Thymus (tissue), 11 donors: Measurements from ENCODE around the gene ELAPOR1. TPM values are rescaled to one million over a fixed set of nuclear protein-coding genes. Genes with fewer than 3 reads are reported as not detected.

ENCODE experiments used
- DNase-seq, 9 donors: peaks; one replicate each; pipeline ENCODE4 v3.0.0-alpha.2; 2013; ENCODE audit warnings: low spot score in 9 of 9, low read depth in 6 of 9, missing footprints in 1 of 9
- H3K27ac ChIP-seq, 2 donors: one replicate each; pipeline ENCODE4 v1.5.1; 2013; ENCODE audit warnings: control low read depth in 1 of 2, low read depth in 1 of 2, low read length in 1 of 2, mild to moderate bottlenecking in 1 of 2, moderate library complexity in 1 of 2
- H3K27me3 ChIP-seq, 2 donors: one replicate each; pipeline ENCODE4 v1.5.1; 2013; ENCODE audit warnings: low read length in 1 of 2; ENCODE audit not compliant: control insufficient read depth in 2 of 2, insufficient read depth in 1 of 2
- H3K36me3 ChIP-seq, 2 donors: one replicate each; pipeline ENCODE4 v1.5.1; 2013; ENCODE audit warnings: low read length in 1 of 2, mild to moderate bottlenecking in 1 of 2, moderate library complexity in 1 of 2; ENCODE audit not compliant: control insufficient read depth in 2 of 2, insufficient read depth in 2 of 2
- H3K4me1 ChIP-seq, 2 donors: one replicate each; pipeline ENCODE4 v1.5.1; 2013; ENCODE audit warnings: low read length in 2 of 2; ENCODE audit not compliant: control insufficient read depth in 2 of 2, insufficient read depth in 2 of 2
- H3K4me3 ChIP-seq, 2 donors: one replicate each; pipeline ENCODE4 v1.5.1; 2013; ENCODE audit warnings: low read length in 2 of 2, control low read depth in 1 of 2, mild to moderate bottlenecking in 1 of 2
- H3K9me3 ChIP-seq, 2 donors: one replicate each; pipeline ENCODE4 v1.5.1; 2013; ENCODE audit warnings: low read length in 1 of 2, mild to moderate bottlenecking in 1 of 2; ENCODE audit not compliant: control insufficient read depth in 2 of 2, insufficient read depth in 1 of 2
- WGBS: extraction: QIAGEN DNeasy Blood & Tissue Kit; methylation state at CpG from one replicate; pipeline ENCODE4 v1.1.7; 2013; 5-methylcytosine and 5-hydroxymethylcytosine counted together
- polyA plus RNA-seq: library from polyadenylated mRNA; stranded (reverse); fragments of 200-250 nt; gene quantifications from one replicate; pipeline ENCODE4 v1.2.3, GENCODE V29; 2013
- total RNA-seq: library from RNA; stranded (reverse); fragments of 120-200 nt; gene quantifications from one replicate; pipeline ENCODE4 v1.2.4, GENCODE V29; 2013
- donor health status: healthy.

Gene ELAPOR1
- total and polyA plus RNA-seq, 2 donors = 1.2 to 1.3 TPM

DNA sequence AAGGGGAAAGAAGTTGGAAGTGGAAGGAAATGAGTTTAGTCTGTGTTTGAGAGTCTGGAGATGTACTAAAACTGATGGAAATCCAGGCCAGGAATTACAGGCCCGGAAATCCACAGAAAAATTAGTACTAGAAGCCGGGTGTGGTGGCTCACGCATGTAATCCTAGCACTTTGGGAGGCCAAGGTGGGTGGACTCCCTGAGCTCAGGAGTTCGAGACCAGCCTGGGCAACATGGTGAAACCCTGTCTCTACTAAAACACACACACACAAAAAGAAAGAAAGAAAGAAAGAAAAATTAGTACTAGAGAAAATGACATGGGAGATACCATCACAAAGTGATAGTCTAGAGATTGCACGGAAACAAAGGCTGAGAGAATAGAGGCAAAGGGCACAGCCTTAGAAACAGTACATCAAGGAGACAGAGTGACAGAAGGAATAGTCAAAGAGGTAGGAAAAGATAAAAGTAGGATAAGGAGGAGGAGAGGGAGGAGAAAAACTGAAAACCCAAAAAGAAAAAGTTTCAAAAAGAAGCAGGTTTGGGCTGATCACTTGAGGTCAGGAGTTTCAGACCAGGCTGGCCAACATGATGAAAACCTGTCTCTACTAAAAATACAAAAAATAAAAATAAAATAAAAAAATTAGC, 33.4 kb upstream of the ELAPOR1 start:
- no peak overlapping the region for H3K27ac ChIP-seq
- H3K36me3 ChIP-seq = no peaks in the 10 kb centered on the region
- no peaks in the 10 kb centered on the region for H3K9me3 ChIP-seq
- no peak for DNase-seq
- 98% methylated on average over 5 of the region's 5 CpGs for WGBS
- no peak overlapping the region for H3K4me3 ChIP-seq
- no peaks in the 10 kb centered on the region for H3K27me3 ChIP-seq
- no peaks in the 10 kb centered on the region for H3K4me1 ChIP-seq

GRCh38 chr1:109083501-109083900, 30.4 kb upstream of the ELAPOR1 start:
- no peaks in the 10 kb centered on the region for H3K4me1 ChIP-seq

DNA sequence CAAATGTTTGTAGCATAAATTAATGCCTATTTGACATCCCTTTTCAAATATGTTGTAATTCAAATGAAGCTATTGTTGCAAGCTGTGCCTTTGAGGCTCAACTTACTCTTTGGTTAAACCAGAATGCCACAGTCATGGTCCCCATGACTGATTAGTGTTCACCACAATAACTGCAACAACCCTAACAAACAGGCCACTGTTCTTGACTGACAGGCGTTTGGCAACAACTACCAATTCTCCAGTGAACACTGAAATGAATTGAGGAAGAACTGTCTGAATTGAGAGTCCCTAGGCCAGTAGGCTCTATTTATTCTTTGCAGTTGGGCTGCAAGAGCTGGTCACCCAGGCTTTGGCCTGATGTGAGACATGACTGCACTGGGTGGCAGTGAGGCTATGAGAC, 30.0 kb upstream of the ELAPOR1 start:
- Histone ChIP-seq H3K27me3 (no peaks in the 10 kb centered on the region), H3K4me1 (no peaks in the 10 kb centered on the region), H3K9me3 (no peaks in the 10 kb centered on the region), H3K36me3 (no peaks in the 10 kb centered on the region), H3K27ac (no peak overlapping the region), H3K4me3 (no peak overlapping the region)
- DNase-seq = no peak
- 95% methylated on average over 1 of the region's 1 CpG for WGBS

More at GRCh38 chr1:109083501-109083900, 30.4 kb upstream of the ELAPOR1 start:
- WGBS = 95% methylated on average over 3 of the region's 3 CpGs
- no peaks in the 10 kb centered on the region for H3K9me3 ChIP-seq
- H3K27me3 ChIP-seq = no peaks in the 10 kb centered on the region
- no peaks in the 10 kb centered on the region for H3K36me3 ChIP-seq
- DNase-seq = no peak
- no peak overlapping the region for H3K4me3 ChIP-seq
- H3K27ac ChIP-seq = no peak overlapping the region

DNA sequence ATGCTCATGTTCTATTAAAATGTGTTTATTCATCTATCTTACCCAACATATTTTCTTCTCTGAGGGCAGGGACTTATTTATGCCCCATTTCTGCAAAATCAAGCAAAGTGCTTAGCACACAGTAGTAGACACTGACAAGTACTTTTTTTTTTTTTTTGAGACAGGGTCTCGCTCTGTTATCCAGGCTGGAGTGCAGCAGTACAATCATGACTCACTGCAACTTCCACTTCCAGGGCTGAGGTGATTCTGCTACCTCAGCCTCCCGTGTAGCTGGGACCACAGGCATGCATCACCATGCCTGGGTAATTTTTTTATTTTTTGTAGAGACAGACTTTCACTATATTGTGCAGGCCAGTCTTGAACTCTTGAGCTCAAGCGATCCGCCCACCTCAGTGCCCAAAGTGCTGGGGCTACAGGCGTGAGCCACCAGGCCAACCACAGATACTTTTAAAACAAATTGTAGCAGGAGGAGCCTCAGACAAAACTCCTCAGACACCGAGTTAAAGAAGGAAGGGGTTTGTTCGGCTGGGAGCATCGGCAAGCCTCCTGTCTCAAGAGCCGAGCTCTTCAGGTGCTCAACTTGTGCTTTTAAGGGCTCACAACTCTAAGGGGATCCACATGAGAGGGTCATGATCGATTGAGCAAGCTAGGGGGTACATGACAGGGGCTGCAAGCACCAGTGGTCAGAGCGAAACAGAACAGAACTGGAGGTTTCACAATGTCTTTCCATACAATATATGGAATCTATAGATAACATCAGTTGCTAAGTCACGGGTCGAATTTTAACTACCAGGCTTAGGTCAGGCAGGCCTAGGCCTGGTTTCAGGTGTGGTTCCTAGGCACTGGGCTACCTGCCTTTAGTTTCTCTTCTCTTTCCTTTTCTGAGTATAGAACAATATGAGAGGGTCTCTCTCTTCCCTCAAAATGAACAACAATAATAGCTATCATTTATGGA, 29.1 kb upstream of the ELAPOR1 start:
- WGBS = 94% methylated on average over 13 of the region's 13 CpGs
- Histone ChIP-seq H3K36me3 (no peaks in the 10 kb centered on the region), H3K27ac (no peak overlapping the region), H3K4me1 (peaks cover 0 to under 1% of the 10 kb centered on the region in 2 donors), H3K4me3 (no peak overlapping the region), H3K27me3 (no peaks in the 10 kb centered on the region), H3K9me3 (no peaks in the 10 kb centered on the region)
- DNase-seq = no peak

DNA sequence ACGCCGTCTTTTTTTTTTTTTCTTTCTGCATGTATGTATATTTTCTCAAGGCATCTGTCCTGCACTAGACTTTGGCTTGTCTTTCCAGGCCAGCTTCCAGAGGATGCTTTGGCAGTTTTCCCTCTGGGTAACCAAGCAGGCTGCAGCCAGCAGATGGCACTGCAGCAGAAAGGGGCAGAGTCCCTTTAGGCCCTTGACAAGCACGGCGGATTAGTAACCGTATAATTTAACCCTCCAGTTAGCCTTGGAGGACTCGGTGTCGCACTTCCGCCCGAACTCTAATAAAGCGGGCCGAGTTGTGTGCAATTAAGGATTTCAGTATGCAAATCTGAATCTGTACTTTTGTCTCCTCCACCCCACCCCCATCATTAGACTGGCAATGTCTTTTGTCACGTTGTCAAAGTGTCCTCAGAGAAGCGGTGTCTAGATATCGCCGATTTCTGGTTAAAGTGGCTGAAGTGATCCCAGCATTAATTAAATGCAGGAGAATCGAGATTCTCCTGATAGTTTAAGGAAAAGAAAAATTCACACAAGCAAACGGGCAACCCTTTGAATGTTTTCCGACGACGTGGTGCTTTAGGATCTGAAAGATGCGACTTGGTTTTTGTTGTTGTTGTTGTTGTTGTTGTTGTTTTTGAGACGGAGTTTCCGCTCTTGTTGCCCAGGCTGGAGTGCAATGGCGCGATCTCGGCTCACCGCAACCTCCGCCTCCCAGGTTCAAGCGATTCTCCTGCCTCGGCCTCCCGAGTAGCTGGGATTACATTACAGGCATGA, 24.5 kb upstream of the ELAPOR1 start:
- no peaks in the 10 kb centered on the region for H3K9me3 ChIP-seq
- H3K4me3 ChIP-seq = peak overlapping the region; percentile 79 to 98
- WGBS = 74% methylated on average over 31 of the region's 31 CpGs
- H3K36me3 ChIP-seq = peaks cover 10 to 13% of the 10 kb centered on the region in 2 donors
- DNase-seq = peak in 3 of 9 donors; percentile 21 to 69 (median 39)
- peak overlapping the region; percentile 98 for H3K27ac ChIP-seq
- peaks cover 13 to 14% of the 10 kb centered on the region in 2 donors for H3K4me1 ChIP-seq
- no peaks in the 10 kb centered on the region for H3K27me3 ChIP-seq

DNA sequence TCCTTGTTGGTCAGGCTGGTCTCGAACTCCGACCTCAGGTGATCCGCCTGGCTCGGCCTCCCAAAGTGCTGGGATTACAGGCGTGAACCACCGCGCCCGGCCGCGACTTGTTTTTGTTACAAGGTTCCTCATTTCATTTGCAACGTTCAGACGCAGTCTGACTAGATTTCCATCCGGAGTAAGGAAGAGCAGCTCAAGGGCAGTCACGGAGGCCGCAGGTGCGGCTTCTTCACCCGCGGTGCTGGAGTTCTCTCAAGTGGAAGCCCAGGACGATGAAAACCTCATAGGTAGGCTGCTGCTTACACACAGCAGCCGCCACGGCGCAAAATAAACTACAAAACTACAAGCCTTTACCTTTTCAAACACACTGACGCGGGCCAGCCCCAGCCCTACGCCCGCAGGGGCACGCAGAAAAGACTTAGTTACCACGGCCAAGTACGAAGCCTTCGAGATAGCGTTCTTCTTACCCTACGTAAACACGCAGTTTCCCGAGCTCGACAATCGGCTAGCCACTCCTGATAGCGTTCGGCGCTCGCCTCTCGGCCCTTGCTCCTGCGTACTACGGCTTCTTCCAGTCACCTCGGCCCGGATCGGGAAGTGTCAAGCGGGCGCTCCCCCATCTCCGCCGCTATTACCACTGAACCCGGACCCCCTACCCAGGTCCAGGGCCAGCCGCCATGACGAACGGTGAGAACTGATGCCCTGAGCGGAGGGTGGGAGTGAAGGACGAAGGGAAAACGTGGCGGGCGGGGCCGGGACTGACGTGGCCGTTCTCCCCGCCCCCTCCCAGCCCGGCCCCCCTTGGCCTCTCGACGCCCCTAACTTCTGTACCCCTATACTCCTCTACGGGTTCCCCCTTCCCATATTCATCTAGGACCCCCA, 23.5 kb upstream of the ELAPOR1 start, which contains the start of gene TMEM167B:
TMEM167B (plus strand) TSS at position 569 of the 882 bp plus-strand sequence; CDS start at position 678, 109 bp downstream.
- peak within 1 kb of the TSS; percentile 79 to 98 for H3K4me3 ChIP-seq
- H3K9me3 ChIP-seq = no peaks in the 10 kb centered on the region
- peaks cover 13 to 14% of the 10 kb centered on the region in 2 donors for H3K4me1 ChIP-seq
- no peaks in the 10 kb centered on the region for H3K27me3 ChIP-seq
- H3K27ac ChIP-seq = peak within 1 kb of the TSS; percentile 98
- WGBS = 2% methylated on average over 67 of the region's 67 CpGs
- peaks cover 15 to 20% of the 10 kb centered on the region in 2 donors for H3K36me3 ChIP-seq
- peak; percentile 80 to 96 (median 90) for DNase-seq

DNA sequence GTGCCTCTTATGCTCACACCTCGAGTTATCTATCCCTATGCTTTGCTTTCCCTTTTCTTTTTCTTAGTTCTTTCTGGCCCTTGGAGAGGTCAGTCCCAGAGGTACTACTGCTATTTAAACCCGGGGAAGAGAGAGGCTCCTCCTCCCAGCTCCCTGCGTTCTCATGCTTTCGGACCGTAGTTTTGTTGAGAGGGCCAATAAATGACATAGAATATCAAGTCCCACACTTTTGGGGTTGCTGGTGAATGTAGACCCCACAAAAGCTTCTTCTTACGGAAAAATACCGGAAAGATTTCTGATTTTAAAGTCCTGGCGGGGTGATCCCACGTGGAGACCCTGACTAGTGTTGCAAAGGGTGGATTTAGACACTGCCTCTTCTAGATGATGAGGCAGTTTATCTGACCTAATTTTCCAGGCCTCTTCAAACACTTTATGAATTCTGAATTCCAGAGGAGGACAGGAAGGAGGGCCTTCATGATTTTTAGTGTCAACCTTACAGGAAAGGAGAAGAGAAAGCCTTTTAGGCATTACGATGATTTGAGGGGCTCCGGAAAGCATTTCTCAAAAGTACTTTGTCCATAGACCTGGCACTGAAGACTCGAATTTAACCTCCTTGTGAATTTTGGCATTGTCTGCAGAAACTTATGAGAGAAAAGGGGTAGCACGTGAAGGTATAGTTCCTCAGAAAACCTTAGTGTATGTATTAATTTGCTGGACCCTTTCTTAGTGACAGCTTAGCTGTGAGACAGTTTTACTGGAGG, 22.7 kb upstream of the ELAPOR1 start:
- Histone ChIP-seq H3K27ac (peak overlapping the region; percentile 98), H3K4me3 (peak overlapping the region; percentile 79 to 98), H3K9me3 (no peaks in the 10 kb centered on the region), H3K36me3 (peaks cover 22 to 23% of the 10 kb centered on the region in 2 donors), H3K27me3 (no peaks in the 10 kb centered on the region), H3K4me1 (peaks cover 13 to 14% of the 10 kb centered on the region in 2 donors)
- peak in 1 of 9 donors; percentile 34 for DNase-seq
- WGBS = 3% methylated on average over 13 of the region's 13 CpGs
